Hematopoietic multipotent progenitor cell (in vitro differentiated cells): Measurements from ENCODE around the gene UTP20. TPM values are rescaled to one million over a fixed set of nuclear protein-coding genes. Genes with fewer than 3 reads are reported as not detected.

ENCODE experiments used
- DNase-seq, 3 donors: peaks; one replicate each; pipeline ENCODE4 v3.0.0-alpha.2; 2011 to 2015; ENCODE audit warnings: low read depth in 2 of 3, low spot score in 2 of 3
- small RNA-seq: library from RNA; depleted of rRNA; stranded (forward); fragments of <200 nt; gene quantifications from one replicate; pipeline ENCODE3, GENCODE V24; 2012
- total RNA-seq: library from RNA; depleted of rRNA; stranded (reverse); fragments of >200 nt; gene quantifications from one replicate; pipeline ENCODE4 v1.2.3, GENCODE V29; 2012

UTP20 gene
- total RNA-seq, 1 donor = 6.5 TPM

DNA sequence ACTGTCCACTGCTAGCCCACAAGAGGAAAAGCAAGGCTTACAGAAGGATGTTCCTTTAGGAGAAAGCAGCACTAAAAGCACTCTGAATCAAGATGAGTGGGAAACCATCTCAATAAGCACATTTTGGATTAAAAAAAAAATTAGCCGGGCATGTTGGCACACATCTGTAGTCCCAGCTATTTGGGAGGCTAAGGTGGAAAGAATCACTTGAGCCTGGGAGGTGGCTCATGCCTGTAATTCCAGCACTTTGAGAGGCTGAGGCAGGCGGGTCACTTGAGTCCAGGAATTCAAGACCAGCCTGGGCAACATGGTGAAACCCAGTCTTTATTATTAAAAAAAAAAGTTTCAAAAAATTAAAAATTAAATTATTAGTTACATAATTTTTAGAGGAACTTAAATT lies 144.7 kb downstream of the UTP20 start:
- DNase-seq = no peak

DNA sequence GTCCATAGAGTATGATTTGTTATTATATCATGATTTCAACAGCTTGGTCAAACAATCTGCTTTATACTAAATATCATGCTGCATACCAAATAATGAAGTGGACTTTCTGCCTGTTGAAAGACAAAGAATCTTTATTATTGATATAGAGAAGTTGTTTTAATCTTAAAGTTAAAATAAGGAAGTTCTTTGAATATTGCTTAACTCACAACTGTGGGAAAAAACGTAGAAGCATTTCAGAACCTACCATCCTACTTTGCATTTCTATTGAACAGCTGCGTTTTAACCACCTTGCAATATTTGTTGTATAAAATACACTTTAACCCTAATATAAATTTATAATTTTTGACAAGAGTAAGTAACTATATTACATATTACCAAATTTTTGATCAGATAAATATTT lies 150.6 kb downstream of the UTP20 start:
- DNase-seq = no peak

DNA sequence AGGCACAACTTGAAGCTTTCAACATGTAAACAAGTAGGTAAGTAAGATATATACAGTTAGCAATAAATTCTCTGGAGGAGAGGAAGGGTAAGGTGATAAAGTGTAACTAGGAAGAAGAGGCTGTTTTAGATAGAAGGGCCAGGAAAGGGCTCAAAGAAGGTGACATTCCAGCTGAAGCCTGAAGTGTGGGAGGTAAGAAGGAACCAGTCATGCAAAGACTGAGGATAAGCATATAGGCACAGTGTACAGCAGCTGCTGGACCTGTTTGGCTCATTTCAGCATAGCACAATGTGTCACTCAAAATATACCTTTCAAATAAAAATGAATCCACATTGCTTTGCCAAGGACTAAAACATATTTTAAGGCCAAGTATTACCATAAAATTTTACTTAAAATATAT lies 156.2 kb downstream of the UTP20 start:
- no peak for DNase-seq

Small RNA genes lying within 50 kb of the gene (small RNA-seq; reads per million reads assigned to genes)
- not detected for gene RNU6-1068P
- gene RPS27P23 = not detected

Other genes with a start within 250 kb of the UTP20 start
- not detected for gene SLC5A8, start 69.9 kb upstream of the UTP20 start, total RNA-seq
- gene ARL1, start 127.7 kb downstream of the UTP20 start, total RNA-seq = 15.3 TPM
- not detected for gene SPIC, start 195.2 kb downstream of the UTP20 start, total RNA-seq